ENCODE measurements around the gene ZRSR2. TPM values are rescaled to one million over a fixed set of nuclear protein-coding genes. Genes with fewer than 3 reads are reported as not detected.
"Not testable (repeated sequence)": the region's sequence is repeated elsewhere in the genome, so short reads cannot be mapped to it uniquely, and the experiment has no call there.

The ZRSR2 gene
- total RNA-seq, 1 donor from 2014 or later: 14.9 TPM

- no peaks in the 10 kb centered on the region for H3K27me3 Mint-ChIP-seq (ENCODE audit: low read depth)
- peaks cover 5% of the 10 kb centered on the region for H3K4me1 Mint-ChIP-seq
- no peak overlapping the region for H3K4me3 Mint-ChIP-seq
- H3K36me3 Mint-ChIP-seq (ENCODE audit: low read depth): no peaks in the 10 kb centered on the region
- TF ChIP-seq CTCF (conservative IDR thresholded peaks at IDR 0.05): no peak
- no peak for DNase-seq (ENCODE audit: low read depth, low spot score)
- H3K27ac Mint-ChIP-seq (ENCODE audit: unreplicated experiment): no peak overlapping the region
- no peaks in the 10 kb centered on the region for H3K9me3 Mint-ChIP-seq
These were observed 32.1 kb upstream of the ZRSR2 start for GRCh38 chrX:15758140-15758539.

GRCh38 chrX:15759886-15760285 is 30.4 kb upstream of the ZRSR2 start:
- not testable (repeated sequence) for H3K36me3 Mint-ChIP-seq (ENCODE audit: low read depth); H3K4me1 Mint-ChIP-seq; DNase-seq (ENCODE audit: low read depth, low spot score); H3K4me3 Mint-ChIP-seq; H3K27me3 Mint-ChIP-seq (ENCODE audit: low read depth); H3K9me3 Mint-ChIP-seq; H3K27ac Mint-ChIP-seq (ENCODE audit: unreplicated experiment)

GRCh38 chrX:15761564-15762191 is 28.6 kb upstream of the ZRSR2 start:
- Mint-ChIP-seq H3K9me3 (no peaks in the 10 kb centered on the region), H3K27me3 (ENCODE audit: low read depth) (no peaks in the 10 kb centered on the region), H3K36me3 (ENCODE audit: low read depth) (no peaks in the 10 kb centered on the region), H3K4me3 (no peak overlapping the region), H3K27ac (ENCODE audit: unreplicated experiment) (no peak overlapping the region), H3K4me1 (peaks cover 5% of the 10 kb centered on the region)
- peak; percentile 29 for DNase-seq (ENCODE audit: low read depth, low spot score)
- peak; percentile 80 for TF ChIP-seq CTCF (conservative IDR thresholded peaks at IDR 0.05)

GRCh38 chrX:15769300-15769954 is 20.9 kb upstream of the ZRSR2 start:
- no peak for DNase-seq (ENCODE audit: low read depth, low spot score)
- Mint-ChIP-seq H3K4me3 (no peak overlapping the region), H3K27ac (ENCODE audit: unreplicated experiment) (no peak overlapping the region)

GRCh38 chrX:15781961-15782699 is 8.2 kb upstream of the ZRSR2 start:
- H3K4me1 Mint-ChIP-seq: peaks cover 4% of the 10 kb centered on the region
- H3K27ac Mint-ChIP-seq (ENCODE audit: unreplicated experiment): no peak overlapping the region
- peaks cover 2% of the 10 kb centered on the region for H3K36me3 Mint-ChIP-seq (ENCODE audit: low read depth)
- no peak for DNase-seq (ENCODE audit: low read depth, low spot score)
- no peak overlapping the region for H3K4me3 Mint-ChIP-seq
- H3K27me3 Mint-ChIP-seq (ENCODE audit: low read depth): no peaks in the 10 kb centered on the region
- H3K9me3 Mint-ChIP-seq: no peaks in the 10 kb centered on the region
- no peak for TF ChIP-seq CTCF (conservative IDR thresholded peaks at IDR 0.05)

More at GRCh38 chrX:15769300-15769954, 20.9 kb upstream of the ZRSR2 start:
- TF ChIP-seq CTCF (conservative IDR thresholded peaks at IDR 0.05): no peak
- Mint-ChIP-seq H3K9me3 (peaks cover 3% of the 10 kb centered on the region), H3K4me1 (peaks cover 5% of the 10 kb centered on the region), H3K36me3 (ENCODE audit: low read depth) (peaks cover 5% of the 10 kb centered on the region), H3K27me3 (ENCODE audit: low read depth) (no peaks in the 10 kb centered on the region)

All from neural crest cell (in vitro differentiated cells).